HG02870 (cell line): ENCODE measurements around the gene ST7.
"Not testable (repeated sequence)": the region's sequence is repeated elsewhere in the genome, so short reads cannot be mapped to it uniquely, and the experiment has no call there.

Source experiments
- ATAC-seq: cut with Tn5 transposase; IDR thresholded peaks from one replicate; pipeline ENCODE4 v1.9.1; 2021; ENCODE audit warnings: mild to moderate bottlenecking, moderate library complexity; ENCODE audit not compliant: unreplicated experiment

ST7 gene

DNA sequence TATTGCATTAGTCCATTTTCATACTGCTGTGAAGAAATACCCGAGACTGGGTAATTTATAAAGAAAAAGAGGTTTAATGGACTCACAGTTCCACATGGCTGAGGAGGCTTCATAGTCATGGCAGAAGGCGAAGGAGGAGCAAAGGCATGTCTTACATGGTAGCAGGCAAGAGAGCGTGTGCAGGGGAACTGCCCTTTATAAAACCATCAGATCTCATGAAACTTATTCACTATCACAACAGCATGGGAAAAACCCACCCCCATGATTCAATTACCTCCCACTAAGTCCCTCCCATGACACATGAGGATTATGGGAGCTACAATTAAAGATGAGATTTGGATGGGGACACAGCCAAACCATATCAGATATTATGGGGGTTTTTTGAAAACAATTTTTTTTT, 21.7 kb downstream of the ST7 start:
- not testable (repeated sequence) for ATAC-seq

DNA sequence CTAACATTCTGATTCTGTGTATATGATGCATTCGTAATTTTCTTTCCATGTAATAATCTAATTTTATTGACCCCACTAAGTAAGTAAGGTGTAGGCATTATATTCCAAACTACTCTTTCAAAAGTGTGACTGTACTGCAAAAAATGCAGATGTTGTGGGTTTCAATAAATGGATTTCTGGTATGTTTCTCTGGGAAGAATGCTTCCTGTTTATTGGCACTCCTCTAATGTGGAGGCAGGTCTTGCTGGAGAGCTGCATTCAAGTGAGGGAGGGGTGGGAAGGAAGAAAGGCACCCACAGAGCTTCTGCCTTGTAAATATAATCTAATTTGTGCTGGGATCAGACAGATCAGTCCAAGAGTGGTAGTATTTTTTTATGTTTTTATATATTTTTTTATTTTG, 23.9 kb downstream of the ST7 start:
- no peak for ATAC-seq

- ATAC-seq = no peak
These were observed 24.7 kb downstream of the ST7 start for GRCh38 chr7:116978006-116978405.

GRCh38 chr7:116979430-116979829, 26.1 kb downstream of the ST7 start:
- ATAC-seq = no peak

GRCh38 chr7:116980354-116980753, 27.1 kb downstream of the ST7 start:
- no peak for ATAC-seq

GRCh38 chr7:116981939-116982338, 28.6 kb downstream of the ST7 start:
- no peak for ATAC-seq

GRCh38 chr7:116984511-116984910, 31.2 kb downstream of the ST7 start:
- ATAC-seq = no peak

DNA sequence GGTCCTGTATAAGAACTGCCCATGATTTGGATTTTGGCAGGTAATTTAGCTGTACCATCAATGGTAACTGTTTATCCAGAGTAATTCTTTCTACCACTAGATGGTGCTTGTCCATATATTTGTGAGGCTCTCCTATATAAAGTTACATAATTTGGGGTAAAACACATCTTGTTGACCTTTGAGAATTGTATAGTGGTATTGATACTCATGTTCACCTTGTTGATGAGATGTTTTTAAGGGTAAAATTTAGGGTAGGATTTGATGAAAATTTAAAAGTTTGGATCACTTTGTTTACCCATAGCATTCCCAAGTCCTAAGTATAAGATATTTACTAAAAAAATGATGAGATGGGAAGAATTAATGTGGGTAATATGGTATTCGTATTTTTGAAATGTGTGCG, 31.6 kb downstream of the ST7 start:
- peak; percentile 33 for ATAC-seq

DNA sequence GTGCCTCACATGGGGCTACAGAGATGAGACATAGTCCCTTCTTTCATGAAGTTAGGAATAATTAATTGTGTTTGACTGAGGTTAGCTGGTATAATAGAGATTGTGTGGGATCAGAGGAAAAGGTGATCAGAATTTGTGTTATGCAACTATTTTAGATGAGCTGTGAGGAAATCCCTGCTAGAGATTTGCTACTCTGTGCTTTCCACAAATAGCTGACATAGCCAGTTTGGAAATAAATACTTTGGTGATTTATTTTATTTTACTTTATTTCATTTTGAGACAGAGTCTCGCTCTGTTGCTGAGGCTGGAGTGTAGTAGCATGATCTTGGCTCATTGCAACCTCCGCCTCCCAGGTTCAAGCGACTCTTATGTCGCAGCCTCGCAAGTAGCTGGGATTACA, 32.3 kb downstream of the ST7 start:
- ATAC-seq = no peak

DNA sequence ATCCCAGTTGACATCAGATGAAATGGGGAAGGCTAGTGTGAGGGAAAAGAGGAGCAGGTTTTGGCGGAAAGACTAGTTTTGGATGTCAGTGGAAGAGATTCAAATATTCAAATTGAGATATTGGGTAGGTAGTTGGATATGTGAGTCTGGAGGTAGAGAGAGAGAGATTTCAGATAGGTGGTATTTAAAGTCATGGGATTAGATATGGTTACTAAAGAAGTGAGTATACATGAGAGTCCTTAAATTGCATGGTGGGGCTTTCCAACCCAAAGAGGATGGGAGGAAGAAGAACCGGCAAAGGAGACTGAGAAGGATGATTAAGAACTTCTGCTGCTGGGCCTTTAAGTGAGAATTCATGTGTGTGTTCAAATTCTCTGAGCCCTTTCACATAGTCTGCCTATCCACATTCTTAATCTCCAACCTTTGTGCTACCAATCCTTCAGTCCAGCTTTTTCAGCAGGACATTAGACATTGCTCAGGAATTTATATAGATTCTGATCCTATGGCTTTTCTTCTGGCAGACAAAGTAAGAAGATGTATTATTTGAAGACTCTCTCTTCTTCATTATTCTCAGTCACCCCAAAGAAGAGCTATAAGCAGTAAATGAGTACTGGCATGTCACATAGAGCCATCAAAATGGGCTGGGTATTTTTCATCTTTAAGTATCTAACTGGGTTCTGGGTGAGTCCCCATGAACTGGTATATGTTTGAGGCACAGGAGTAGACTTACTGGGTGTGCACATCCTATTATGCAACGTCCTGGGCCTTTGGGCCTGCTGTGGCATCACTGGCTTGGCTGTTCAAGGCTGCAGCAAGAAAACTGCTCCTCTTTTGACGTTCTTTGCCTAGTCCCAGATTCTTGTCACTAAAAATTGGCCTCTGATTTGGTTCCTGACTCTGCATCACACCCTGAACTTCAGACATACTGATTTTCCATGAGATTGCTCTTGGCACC, 33.6 kb downstream of the ST7 start:
- ATAC-seq = peak; percentile 59

DNA sequence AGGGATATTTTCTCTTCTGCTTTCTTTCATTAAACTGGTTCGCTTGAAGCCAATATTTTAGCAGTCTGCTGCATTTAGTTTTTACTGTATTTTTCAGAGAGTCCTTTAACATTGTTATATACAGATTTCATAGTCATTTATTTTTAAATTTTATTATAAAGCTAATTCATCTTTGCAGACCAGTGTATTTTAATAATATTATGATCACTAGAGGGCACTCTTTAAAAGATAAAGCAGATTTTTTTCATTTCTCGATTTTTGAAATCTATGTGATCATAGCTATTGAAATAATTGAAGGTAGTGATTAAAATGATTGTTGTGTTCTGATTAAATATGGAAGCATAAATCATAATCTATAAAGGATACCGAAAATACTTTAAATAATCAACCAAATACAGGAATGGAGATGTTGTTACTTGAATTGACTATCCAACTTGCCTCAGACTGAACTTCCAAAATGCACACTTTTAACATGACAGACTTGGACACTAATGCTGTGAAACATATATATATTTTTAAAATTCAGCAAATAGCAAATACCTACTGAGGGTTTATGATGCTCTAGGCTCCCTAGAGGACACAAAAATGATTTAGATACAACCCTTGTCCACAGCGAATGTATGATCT, 35.2 kb downstream of the ST7 start:
- ATAC-seq = no peak

- ATAC-seq = no peak
These were observed 36.8 kb downstream of the ST7 start for GRCh38 chr7:116990056-116990455.

DNA sequence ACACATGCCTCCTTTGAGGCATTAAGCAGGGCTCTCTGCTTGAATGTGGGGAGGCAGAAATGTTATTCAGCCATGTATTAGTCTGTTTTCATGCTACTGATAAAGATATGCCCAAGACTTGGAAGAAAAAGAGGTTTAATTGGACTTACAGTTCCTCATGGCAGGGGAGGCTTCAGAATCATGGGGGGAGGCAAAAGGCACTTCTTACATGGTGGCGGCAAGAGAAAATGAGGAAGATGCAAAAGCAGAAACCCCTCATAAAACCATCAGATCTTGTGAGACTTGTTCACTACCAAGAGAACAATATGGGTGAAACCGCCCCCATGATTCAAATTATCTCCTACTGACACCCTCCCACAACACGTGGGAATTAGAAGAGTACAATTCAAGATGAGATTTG, 37.9 kb downstream of the ST7 start:
- no peak for ATAC-seq

GRCh38 chr7:116994611-116995010, 41.3 kb downstream of the ST7 start:
- ATAC-seq = no peak

GRCh38 chr7:116997972-116998371, 44.7 kb downstream of the ST7 start:
- ATAC-seq = no peak

DNA sequence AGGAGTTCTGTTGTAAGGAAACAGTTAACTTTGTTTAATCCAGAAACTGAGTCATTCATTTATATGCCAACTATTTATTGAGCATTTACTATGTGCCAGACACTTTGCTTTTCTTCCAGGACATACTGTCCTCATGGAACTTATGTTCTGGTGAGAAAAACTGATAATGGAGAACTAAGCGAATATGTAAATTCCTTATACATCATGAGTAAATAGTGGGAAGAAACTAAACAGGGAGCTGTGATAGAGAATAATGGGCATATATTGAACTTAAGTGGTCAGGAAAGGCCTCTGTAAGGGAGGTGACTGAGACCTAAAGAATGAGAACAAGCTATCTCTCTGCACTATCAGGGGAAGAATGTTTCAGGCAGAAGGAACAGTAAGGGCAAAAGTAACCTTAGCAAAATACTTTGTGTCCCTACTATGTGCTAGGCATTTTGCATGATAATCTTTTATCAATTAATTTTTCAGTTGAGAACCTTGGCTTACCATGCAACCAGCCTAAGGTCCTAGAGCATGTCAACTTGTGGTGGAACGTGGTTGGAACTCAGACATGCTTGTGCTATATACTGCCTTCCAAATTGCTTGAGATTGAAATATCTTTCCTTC, 45.4 kb downstream of the ST7 start:
- no peak for ATAC-seq

DNA sequence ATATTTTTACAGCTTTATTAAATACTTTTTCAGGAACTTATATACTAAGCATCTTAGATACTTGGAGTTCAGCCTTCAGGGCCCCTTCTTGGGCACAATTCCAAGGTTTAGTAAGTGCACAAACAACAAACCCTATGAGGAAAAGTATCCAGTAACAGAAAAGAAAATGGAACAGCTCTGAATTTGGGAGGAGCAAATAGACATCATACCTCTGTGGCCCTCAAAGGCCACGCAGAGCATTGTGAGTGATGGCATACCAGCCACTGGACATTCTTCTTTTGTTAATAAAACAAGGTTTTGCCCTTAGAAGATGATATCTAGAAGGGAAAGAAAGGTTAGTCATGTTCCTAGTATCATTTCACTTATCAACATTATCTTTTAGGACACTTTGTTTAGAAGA, 46.0 kb downstream of the ST7 start:
- ATAC-seq = no peak

GRCh38 chr7:117001283-117001682, 48.0 kb downstream of the ST7 start:
- ATAC-seq = no peak

DNA sequence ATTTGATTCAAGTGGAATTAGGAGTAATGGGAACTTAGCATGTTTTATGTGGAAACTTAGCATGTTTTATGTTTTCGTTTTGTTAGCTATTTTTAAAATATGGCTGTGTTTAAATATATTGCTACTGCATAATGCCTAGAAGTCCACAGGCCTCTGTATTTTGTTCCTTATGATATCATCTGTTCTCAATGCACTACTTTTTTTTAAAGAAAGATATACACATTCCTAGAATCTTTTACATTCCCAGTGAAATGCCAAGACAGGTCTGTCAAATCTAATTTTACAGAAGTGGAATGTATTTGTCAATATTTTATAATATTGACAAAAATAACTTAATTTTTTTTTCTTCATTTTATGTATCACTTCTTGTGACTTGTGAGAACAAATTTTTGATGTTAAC, 51.6 kb downstream of the ST7 start:
- no peak for ATAC-seq

DNA sequence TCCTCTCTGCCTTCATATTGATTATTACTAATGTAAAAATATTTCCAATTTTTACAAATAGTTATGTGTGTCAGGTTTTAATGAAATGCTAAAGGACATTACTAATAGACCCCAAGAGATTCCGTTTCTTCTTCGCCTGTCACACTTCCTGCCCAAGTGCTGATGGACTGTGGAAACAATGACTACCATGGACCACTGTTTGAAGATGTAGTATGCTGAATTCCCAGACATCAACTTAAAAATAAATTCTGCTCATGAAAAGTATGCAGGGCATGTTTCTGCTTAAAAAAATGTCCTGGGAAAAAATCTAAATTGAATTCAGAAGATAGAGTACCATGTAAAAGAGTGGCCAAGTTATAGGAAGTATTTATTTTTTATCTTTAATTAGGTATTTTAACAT, 52.1 kb downstream of the ST7 start:
- ATAC-seq = no peak

DNA sequence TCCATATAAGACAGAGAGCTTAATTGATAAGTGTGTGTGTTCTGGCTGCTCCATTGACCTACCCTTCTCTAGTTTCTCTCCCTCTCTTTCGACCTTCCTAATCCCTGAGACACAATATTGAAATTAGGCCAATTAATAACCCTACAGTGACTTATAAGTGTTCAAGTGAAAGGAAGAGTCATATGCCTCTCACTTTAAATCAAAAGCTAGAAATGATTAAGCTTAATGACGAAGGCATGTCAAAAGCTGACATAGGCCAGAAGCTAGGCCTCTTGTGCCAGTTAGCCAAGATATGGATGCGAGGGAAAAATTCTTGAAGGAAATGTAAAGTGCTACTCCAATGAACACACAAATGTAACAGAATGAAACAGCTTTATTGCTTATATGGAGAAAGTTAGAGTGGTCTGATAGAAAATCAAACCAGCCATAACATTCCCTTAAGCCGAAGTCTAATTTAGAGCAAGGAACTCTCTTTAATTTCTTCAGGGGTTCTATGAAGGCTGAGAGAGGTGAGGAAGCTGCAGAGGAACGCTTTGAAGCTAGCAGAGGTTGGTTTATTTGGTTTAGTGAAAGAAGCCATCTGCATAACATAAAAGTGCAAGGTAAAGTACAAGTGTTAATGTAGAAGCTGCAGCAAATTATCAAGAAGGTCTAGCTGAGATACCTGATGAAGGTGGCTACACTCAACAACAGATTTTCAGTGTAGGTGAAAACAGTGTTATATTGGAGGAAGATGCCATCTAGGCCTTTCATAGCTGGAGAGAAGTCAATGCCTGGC, 53.8 kb downstream of the ST7 start:
- no peak for ATAC-seq
